Measurements from ENCODE around the gene STRADB. TPM values are rescaled to one million over a fixed set of nuclear protein-coding genes. Genes with fewer than 3 reads are reported as not detected.

STRADB gene
- total and polyA plus RNA-seq, 4 donors: 35.9 to 199 (median 67.3) TPM

DNA sequence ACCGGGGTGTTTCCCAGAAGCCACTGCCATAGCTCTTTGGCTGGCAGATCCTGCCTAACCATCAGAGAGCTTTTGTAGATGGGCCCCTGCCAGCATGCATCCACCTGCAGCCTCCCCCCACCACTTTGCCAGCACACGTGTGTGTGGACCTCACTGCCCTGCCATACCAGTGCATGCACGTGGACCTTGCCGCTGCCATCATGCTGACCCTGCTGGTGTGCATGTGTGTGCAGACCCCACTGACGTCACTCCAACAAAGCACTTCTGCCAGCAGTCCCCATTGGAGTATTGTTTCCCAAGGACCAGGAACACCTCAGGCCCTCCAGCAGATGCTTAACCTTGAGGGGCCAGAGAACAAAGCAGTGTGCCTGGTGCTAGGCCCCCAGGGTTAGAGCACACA, 71.4 kb downstream of the STRADB start:
- Histone ChIP-seq H3K9ac (ENCODE audit: low read depth in 1 of 2, low read length in 2 of 2) (no peak overlapping the region), H3K4me3 (ENCODE audit: low read depth in 1 of 3, low read length in 3 of 3) (no peak overlapping the region), H3K27me3 (ENCODE audit: control insufficient read depth in 4 of 4, insufficient read depth in 4 of 4, low read length in 3 of 4) (no peaks in the 10 kb centered on the region), H3K27ac (ENCODE audit: low read depth in 1 of 2, low read length in 2 of 2) (no peak overlapping the region), H3K36me3 (ENCODE audit: control insufficient read depth in 4 of 4, insufficient read depth in 3 of 4, low read depth in 1 of 4, low read length in 3 of 4) (no peaks in the 10 kb centered on the region), H3K4me1 (ENCODE audit: control insufficient read depth in 4 of 4, insufficient read depth in 4 of 4, low read length in 3 of 4) (no peaks in the 10 kb centered on the region), H3K9me3 (ENCODE audit: control insufficient read depth in 4 of 4, low read length in 3 of 4) (peaks cover 0 to 10% (median 6%) of the 10 kb centered on the region in 4 donors)
- 91% methylated on average over 5 of the region's 5 CpGs for WGBS
- no peak for DNase-seq (ENCODE audit: low spot score)
- TF ChIP-seq NR2F2 (IDR thresholded peaks at IDR 0.05) (no peak), RXRA (IDR thresholded peaks at IDR 0.05) (no peak), YY1 (IDR thresholded peaks at IDR 0.05) (no peak), TAF1 (conservative IDR thresholded peaks at IDR 0.05) (no peak), JUND (IDR thresholded peaks at IDR 0.05) (no peak), GABPA (IDR thresholded peaks at IDR 0.05 in 1 of 2, conservative IDR thresholded peaks at IDR 0.05 in 1 of 2) (no peak), FOXA1 (IDR thresholded peaks at IDR 0.05) (no peak), FOXA2 (IDR thresholded peaks at IDR 0.05) (no peak), RAD21 (IDR thresholded peaks at IDR 0.05) (no peak), SP1 (IDR thresholded peaks at IDR 0.05) (no peak)
- TF ChIP-seq, protein P1, sequence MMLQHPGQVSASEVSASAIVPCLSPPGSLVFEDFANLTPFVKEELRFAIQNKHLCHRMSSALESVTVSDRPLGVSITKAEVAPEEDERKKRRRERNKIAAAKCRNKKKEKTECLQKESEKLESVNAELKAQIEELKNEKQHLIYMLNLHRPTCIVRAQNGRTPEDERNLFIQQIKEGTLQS (IDR thresholded peaks at IDR 0.05): no peak
- TF ChIP-seq, protein P2, sequence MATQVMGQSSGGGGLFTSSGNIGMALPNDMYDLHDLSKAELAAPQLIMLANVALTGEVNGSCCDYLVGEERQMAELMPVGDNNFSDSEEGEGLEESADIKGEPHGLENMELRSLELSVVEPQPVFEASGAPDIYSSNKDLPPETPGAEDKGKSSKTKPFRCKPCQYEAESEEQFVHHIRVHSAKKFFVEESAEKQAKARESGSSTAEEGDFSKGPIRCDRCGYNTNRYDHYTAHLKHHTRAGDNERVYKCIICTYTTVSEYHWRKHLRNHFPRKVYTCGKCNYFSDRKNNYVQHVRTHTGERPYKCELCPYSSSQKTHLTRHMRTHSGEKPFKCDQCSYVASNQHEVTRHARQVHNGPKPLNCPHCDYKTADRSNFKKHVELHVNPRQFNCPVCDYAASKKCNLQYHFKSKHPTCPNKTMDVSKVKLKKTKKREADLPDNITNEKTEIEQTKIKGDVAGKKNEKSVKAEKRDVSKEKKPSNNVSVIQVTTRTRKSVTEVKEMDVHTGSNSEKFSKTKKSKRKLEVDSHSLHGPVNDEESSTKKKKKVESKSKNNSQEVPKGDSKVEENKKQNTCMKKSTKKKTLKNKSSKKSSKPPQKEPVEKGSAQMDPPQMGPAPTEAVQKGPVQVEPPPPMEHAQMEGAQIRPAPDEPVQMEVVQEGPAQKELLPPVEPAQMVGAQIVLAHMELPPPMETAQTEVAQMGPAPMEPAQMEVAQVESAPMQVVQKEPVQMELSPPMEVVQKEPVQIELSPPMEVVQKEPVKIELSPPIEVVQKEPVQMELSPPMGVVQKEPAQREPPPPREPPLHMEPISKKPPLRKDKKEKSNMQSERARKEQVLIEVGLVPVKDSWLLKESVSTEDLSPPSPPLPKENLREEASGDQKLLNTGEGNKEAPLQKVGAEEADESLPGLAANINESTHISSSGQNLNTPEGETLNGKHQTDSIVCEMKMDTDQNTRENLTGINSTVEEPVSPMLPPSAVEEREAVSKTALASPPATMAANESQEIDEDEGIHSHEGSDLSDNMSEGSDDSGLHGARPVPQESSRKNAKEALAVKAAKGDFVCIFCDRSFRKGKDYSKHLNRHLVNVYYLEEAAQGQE (IDR thresholded peaks at IDR 0.05): no peak

DNA sequence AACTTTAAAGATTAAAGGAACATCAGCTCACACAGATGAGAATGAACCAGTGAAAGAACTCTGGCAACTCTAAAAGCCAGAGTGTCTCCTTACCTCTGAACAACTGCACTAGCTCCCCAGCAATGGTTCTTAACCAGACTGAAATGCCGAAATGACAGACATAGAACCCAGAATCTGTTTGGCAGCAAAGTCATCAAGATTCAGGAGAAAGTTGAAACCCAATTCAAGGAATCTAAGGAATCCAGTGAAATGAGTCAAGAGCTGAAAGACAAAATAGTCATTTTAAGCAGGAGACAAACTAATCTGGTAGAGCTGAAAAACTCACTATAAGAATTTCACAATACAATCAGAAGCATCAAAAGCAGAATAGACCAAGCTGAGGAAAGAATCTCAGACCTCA, 72.0 kb downstream of the STRADB start:
- Histone ChIP-seq H3K9ac (ENCODE audit: low read depth in 1 of 2, low read length in 2 of 2) (no peak overlapping the region), H3K9me3 (ENCODE audit: control insufficient read depth in 4 of 4, low read length in 3 of 4) (peaks cover 0 to 10% (median 7%) of the 10 kb centered on the region in 4 donors), H3K27ac (ENCODE audit: low read depth in 1 of 2, low read length in 2 of 2) (no peak overlapping the region), H3K27me3 (ENCODE audit: control insufficient read depth in 4 of 4, insufficient read depth in 4 of 4, low read length in 3 of 4) (no peaks in the 10 kb centered on the region), H3K36me3 (ENCODE audit: control insufficient read depth in 4 of 4, insufficient read depth in 3 of 4, low read depth in 1 of 4, low read length in 3 of 4) (no peaks in the 10 kb centered on the region), H3K4me3 (ENCODE audit: low read depth in 1 of 3, low read length in 3 of 3) (no peak overlapping the region), H3K4me1 (ENCODE audit: control insufficient read depth in 4 of 4, insufficient read depth in 4 of 4, low read length in 3 of 4) (no peaks in the 10 kb centered on the region)
- 0% methylated on average over 1 of the region's 1 CpG for WGBS
- TF ChIP-seq FOXA1 (IDR thresholded peaks at IDR 0.05) (no peak), TAF1 (conservative IDR thresholded peaks at IDR 0.05) (no peak), SP1 (IDR thresholded peaks at IDR 0.05) (no peak), EGR1 (IDR thresholded peaks at IDR 0.05; ENCODE audit: low read depth in 2 of 2) (no peak), HNF4G (IDR thresholded peaks at IDR 0.05) (no peak), NR2F2 (IDR thresholded peaks at IDR 0.05) (no peak), JUND (IDR thresholded peaks at IDR 0.05) (no peak), RXRA (IDR thresholded peaks at IDR 0.05) (no peak), YY1 (IDR thresholded peaks at IDR 0.05) (no peak), RAD21 (IDR thresholded peaks at IDR 0.05) (no peak), HNF4A (conservative IDR thresholded peaks at IDR 0.05) (no peak), FOXA2 (IDR thresholded peaks at IDR 0.05) (no peak), GABPA (IDR thresholded peaks at IDR 0.05 in 1 of 2, conservative IDR thresholded peaks at IDR 0.05 in 1 of 2) (no peak)
- TF ChIP-seq, protein P1 (IDR thresholded peaks at IDR 0.05): no peak
- TF ChIP-seq, protein P3, sequence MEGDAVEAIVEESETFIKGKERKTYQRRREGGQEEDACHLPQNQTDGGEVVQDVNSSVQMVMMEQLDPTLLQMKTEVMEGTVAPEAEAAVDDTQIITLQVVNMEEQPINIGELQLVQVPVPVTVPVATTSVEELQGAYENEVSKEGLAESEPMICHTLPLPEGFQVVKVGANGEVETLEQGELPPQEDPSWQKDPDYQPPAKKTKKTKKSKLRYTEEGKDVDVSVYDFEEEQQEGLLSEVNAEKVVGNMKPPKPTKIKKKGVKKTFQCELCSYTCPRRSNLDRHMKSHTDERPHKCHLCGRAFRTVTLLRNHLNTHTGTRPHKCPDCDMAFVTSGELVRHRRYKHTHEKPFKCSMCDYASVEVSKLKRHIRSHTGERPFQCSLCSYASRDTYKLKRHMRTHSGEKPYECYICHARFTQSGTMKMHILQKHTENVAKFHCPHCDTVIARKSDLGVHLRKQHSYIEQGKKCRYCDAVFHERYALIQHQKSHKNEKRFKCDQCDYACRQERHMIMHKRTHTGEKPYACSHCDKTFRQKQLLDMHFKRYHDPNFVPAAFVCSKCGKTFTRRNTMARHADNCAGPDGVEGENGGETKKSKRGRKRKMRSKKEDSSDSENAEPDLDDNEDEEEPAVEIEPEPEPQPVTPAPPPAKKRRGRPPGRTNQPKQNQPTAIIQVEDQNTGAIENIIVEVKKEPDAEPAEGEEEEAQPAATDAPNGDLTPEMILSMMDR (IDR thresholded peaks at IDR 0.05; ENCODE audit: low read depth, low read length, missing input control): no peak
- TF ChIP-seq, protein P2 (IDR thresholded peaks at IDR 0.05): no peak
- TF ChIP-seq, protein P4, sequence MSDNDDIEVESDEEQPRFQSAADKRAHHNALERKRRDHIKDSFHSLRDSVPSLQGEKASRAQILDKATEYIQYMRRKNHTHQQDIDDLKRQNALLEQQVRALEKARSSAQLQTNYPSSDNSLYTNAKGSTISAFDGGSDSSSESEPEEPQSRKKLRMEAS (IDR thresholded peaks at IDR 0.05): no peak
- TF ChIP-seq, protein P5, sequence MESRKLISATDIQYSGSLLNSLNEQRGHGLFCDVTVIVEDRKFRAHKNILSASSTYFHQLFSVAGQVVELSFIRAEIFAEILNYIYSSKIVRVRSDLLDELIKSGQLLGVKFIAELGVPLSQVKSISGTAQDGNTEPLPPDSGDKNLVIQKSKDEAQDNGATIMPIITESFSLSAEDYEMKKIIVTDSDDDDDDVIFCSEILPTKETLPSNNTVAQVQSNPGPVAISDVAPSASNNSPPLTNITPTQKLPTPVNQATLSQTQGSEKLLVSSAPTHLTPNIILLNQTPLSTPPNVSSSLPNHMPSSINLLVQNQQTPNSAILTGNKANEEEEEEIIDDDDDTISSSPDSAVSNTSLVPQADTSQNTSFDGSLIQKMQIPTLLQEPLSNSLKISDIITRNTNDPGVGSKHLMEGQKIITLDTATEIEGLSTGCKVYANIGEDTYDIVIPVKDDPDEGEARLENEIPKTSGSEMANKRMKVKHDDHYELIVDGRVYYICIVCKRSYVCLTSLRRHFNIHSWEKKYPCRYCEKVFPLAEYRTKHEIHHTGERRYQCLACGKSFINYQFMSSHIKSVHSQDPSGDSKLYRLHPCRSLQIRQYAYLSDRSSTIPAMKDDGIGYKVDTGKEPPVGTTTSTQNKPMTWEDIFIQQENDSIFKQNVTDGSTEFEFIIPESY (IDR thresholded peaks at IDR 0.05): no peak
- DNase-seq (ENCODE audit: low spot score): no peak
